ENCODE results near the gene GRSF1.
"Not testable (repeated sequence)": the region's sequence is repeated elsewhere in the genome, so short reads cannot be mapped to it uniquely, and the experiment has no call there.

GRSF1 gene

DNA sequence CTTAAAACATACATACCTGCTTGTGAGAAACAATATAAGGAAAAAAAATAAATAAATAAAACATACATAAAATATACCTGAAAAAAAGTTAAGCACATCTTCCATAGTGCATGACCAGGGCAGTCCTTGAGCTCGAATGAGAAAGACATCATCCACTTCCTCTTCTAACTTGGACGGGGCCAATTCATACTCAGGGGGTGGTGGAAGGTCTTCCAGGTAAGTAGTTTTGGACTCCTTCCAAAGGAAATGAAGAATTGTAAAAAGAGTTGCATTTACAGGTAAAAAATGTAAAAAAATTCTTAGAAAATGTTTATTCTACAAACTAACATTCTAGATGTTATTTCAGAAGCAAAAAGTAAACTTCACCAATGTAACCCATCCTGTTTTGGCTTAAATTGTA, 3.6 kb downstream of the GRSF1 start:
- no peak for DNase-seq (ENCODE audit: low read depth in 2 of 2)

DNA sequence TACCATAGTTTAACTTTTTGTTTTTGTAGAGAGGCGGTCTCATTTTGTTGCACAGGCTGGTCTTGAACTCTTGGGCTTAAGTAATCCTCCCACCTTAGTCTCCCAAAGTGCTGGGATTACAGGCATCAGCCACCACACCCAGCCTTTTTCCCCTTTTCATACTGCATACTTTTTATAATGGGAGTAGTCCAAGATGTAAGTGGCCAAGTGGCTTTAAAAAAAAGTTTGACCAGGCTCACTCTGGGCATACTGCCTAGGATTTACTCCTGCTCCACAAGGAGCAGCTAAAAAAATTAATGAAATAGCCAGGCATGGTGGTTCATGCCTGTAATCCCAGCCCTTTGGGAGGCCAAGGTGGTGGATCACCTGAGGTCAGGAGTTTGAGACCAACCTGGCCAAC, 6.0 kb downstream of the GRSF1 start:
- DNase-seq (ENCODE audit: low read depth in 2 of 2): no peak

- no peak for DNase-seq (ENCODE audit: low read depth in 2 of 2)
Measured at GRCh38 chr4:70831293-70831692, 8.4 kb downstream of the GRSF1 start.

- DNase-seq (ENCODE audit: low read depth in 2 of 2): no peak
Measured at GRCh38 chr4:70830054-70830453, 9.6 kb downstream of the GRSF1 start.

GRCh38 chr4:70829492-70829891, 10.2 kb downstream of the GRSF1 start:
- no peak for DNase-seq (ENCODE audit: low read depth in 2 of 2)

DNA sequence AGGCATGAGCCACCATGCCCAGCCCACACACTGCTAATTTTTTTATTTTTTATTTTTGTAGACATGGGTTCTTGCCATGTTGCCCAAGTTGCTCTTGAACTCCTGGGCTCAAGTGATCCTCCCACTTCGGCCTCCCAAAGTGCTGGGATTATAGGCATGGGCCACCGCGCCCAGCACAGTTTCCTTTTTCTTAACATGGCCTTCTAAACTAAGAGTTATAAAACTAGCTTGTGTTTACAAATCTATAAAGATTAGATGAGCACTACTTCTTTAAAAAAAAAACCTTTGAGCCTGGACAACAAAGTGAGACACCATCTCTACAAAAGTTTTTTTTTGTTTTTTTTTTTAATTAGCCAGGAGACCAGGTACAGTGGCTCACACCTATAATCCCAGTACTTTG, 10.7 kb downstream of the GRSF1 start:
- no peak for DNase-seq (ENCODE audit: low read depth in 2 of 2)

- no peak for DNase-seq (ENCODE audit: low read depth in 2 of 2)
Measured at GRCh38 chr4:70818921-70819320, 20.8 kb downstream of the GRSF1 start.

DNA sequence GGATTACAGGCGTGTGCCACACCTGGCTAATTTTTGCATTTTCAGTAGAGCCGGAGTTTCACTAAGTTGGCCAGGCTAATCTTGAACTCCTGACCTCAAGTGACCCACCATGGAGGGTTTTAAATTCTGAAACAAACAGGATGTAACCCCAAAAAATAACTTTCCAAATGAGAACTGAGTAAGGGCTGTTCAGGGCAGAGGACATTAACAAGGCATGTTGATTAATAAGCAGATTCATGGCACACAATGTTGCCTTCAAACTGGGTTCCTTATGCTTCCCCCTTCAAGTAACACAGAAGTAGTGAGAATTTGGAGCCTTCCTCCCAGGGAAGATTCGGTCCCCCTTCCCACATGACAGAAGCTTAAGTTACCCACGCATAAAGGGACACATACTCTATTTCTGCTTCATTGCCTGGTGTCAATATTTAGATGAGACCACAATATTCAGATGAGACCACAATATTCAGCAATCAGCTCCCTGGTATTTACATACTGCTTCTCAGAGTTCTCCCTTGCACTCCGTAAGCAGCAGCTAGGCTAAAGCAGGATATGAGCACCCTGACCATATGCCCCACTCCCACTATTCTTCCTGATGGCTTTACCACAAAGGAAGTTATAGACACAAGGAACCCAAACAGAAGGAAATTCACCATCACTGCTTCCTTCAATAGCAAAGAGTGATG, 21.4 kb downstream of the GRSF1 start:
- no peak for DNase-seq (ENCODE audit: low read depth in 2 of 2)

DNA sequence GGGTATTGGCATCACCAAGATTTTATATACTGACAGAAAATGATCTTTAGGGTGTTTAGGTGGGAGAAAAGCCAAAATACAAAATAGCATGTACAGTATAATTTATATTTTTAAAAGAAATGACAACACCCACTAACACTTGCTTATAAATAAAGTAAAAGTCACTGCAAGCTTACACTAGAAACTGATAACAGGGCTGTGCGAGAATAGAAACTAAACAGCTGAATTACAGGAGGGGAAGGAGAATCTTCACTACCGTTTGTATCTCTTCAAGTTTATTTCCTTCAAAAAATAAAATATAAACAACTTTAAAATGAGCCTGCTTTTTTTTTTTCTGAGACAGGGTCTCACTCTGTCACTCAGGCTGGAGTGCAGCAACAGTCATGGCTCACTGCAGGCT, 22.8 kb downstream of the GRSF1 start:
- DNase-seq (ENCODE audit: low read depth in 2 of 2): no peak

DNA sequence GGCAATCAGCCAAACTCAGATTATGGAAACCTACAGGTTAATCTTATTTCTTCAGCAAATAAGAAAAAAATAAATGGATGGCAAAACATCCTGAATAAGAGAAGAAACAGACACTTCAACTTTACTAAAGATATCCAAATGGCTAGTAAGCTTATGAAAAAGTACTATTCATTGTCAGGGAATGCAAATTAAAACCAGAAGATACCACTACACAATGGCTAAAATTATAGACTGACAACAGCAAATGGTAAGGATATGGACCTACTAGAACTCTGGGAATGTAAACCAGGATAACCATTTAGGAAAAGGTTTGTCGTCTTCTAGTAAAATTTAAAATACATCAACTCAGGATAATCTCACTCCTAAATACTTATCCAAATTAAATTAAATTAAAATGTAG, 24.3 kb downstream of the GRSF1 start:
- no peak for DNase-seq (ENCODE audit: low read depth in 2 of 2)

DNA sequence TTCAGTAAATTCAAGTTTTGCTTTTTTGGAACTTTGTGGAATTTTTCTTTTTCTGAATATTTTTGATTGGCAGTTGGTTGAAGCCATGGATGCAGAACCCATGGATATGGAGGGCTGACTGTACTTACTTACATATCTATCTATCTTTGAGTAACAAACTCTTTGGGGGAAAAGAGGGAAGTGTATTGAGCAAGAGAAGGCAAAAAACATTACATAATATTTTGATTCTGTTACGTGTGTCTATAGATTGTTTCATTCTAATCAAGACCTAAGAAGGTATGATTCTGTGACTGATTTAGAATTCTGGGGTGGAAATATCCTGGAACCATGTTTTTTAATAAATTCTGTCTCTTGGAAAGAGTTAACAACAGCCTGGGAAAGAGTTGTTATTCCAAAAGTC, 31.5 kb downstream of the GRSF1 start:
- no peak for DNase-seq (ENCODE audit: low read depth in 2 of 2)

DNA sequence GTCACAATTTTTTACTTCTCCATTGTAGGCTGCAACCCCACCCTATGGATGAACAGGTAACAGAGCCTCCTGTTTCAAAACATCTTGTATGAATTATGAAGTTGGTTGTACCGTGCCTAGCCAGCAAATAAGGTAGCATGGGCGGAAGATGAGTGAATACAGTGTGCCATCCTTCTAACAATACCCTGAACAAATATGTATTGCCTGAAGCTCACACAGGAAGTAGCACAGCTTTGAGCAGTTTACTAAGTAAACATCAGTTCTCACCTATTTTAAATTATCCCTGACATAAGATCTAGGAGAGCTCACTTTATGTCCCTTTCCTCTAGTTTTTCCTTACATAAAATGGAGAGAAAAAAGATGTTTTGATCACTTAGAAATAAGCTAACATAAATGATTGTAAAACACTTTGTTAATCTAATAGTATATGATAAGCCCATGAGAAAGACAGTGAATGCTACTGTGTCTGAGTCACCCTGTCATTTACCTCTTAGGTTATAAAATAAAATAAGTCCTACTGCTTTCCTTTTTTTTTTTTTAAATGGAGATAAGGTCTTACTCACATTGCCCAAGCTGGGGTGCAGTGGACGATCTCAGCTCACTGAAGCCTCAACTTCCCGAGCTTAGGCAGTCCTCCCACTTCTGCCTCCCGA, 36.6 kb downstream of the GRSF1 start:
- DNase-seq (ENCODE audit: low read depth in 2 of 2): no peak

- DNase-seq (ENCODE audit: low read depth in 2 of 2): no peak
Measured at GRCh38 chr4:70801265-70801809, 38.4 kb downstream of the GRSF1 start.

- DNase-seq (ENCODE audit: low read depth in 2 of 2): no peak
Measured at GRCh38 chr4:70793626-70794025, 46.1 kb downstream of the GRSF1 start.

DNA sequence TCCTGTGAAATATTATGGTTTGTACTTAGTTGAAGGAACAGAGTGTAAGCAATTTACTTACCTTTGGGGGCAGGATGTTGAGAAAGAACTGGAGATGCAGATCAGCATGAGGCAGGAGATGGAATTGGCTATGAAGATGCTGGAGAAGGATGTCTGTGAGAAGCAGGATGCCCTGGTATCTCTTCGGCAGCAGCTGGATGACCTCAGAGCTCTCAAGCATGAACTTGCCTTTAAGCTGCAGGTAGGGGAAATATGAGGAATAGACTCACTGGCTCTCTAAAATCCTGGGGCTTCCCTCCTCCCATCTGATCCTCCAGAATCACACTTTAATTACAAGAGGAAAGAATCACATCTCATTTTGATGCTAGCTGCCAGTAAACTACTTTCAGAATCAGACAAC, 51.0 kb downstream of the GRSF1 start:
- no peak for DNase-seq (ENCODE audit: low read depth in 2 of 2)

- no peak for DNase-seq (ENCODE audit: low read depth in 2 of 2)
Measured at GRCh38 chr4:70787496-70787895, 52.2 kb downstream of the GRSF1 start.

DNA sequence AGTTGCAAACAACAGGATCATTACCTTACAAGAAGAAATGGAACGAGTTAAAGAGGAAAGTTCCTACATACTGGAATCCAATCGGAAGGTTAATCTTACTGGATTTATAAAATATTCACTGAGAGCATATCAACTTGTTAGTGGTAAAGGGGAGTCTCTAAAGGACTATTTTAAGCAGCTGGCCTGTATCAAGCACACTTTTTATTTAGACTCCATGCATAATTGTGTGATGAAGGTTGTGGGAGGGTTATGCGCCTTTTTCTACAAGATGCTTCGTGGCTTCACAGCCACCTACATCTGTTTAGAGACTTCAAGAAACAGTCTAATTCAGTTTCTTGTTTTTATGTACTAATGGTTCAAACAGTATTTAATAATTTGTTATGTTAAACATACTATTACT, 56.6 kb downstream of the GRSF1 start:
- DNase-seq (ENCODE audit: low read depth in 2 of 2): no peak

DNA sequence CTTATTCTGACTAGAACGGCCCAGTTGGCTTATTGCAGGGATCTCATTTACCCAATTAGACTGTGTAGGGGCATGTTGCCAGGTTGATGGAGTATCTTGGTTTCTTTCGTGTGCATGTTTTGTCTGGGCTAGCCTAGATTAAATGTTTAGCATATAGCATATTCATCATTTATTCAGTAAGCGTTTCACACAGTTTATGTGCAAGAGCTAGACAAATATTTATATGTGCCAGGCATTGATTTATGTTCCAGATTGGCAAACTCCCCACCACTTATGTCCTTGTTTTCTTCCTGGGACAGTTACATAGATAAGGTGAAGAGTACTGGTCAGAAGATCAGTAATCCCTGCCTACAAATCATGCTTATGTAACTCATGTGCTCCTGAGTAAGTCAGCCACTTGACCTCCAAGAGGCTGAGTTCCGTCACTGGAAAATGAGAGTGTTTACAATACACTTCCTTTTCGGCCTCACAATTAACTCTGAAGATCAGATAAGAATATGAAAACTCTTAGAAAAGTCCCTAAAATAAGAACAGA, 60.7 kb downstream of the GRSF1 start:
- DNase-seq (ENCODE audit: low read depth in 2 of 2): no peak

GRCh38 chr4:70772929-70773555, 66.6 kb downstream of the GRSF1 start:
- DNase-seq (ENCODE audit: low read depth in 2 of 2): no peak

- DNase-seq (ENCODE audit: low read depth in 2 of 2): not testable (repeated sequence)
Measured at GRCh38 chr4:70769396-70769795, 70.3 kb downstream of the GRSF1 start.

- DNase-seq (ENCODE audit: low read depth in 2 of 2): no peak
Measured at GRCh38 chr4:70768301-70768948, 71.3 kb downstream of the GRSF1 start.

All from stimulated activated CD8-positive, alpha-beta memory T cell treated with anti-CD3 and anti-CD28 coated beads, Interleukin-7, amount 100 ng/mL, for 1 hour (primary cell).